NAMALWA (cell line): ENCODE results near the gene FGGY.
"Not testable (repeated sequence)": the region's sequence is repeated elsewhere in the genome, so short reads cannot be mapped to it uniquely, and the experiment has no call there.

Source experiments
- DNase-seq: peaks from one replicate; pipeline ENCODE4 v3.0.0-alpha.2; 2015; ENCODE audit warnings: low spot score

The FGGY gene

GRCh38 chr1:59514061-59514909, 217.4 kb downstream of the FGGY start:
- DNase-seq = no peak

- no peak for DNase-seq
Measured at GRCh38 chr1:59516881-59517280, 220.0 kb downstream of the FGGY start.

- no peak for DNase-seq
Measured at GRCh38 chr1:59520194-59520593, 223.3 kb downstream of the FGGY start.

- no peak for DNase-seq
Measured at GRCh38 chr1:59520827-59521418, 224.0 kb downstream of the FGGY start.

- no peak for DNase-seq
Measured at GRCh38 chr1:59521456-59521855, 224.6 kb downstream of the FGGY start.

- DNase-seq = no peak
Measured at GRCh38 chr1:59522925-59523505, 226.1 kb downstream of the FGGY start.

- DNase-seq = no peak
Measured at GRCh38 chr1:59523745-59524450, 227.0 kb downstream of the FGGY start.

GRCh38 chr1:59526240-59526639, 229.3 kb downstream of the FGGY start:
- DNase-seq = no peak

- DNase-seq = no peak
Measured at GRCh38 chr1:59528471-59528870, 231.6 kb downstream of the FGGY start.

GRCh38 chr1:59528900-59529299, 232.0 kb downstream of the FGGY start:
- no peak for DNase-seq

- no peak for DNase-seq
Measured at GRCh38 chr1:59530119-59530518, 233.2 kb downstream of the FGGY start.

- no peak for DNase-seq
Measured at GRCh38 chr1:59532102-59532501, 235.2 kb downstream of the FGGY start.

GRCh38 chr1:59538476-59538875, 241.6 kb downstream of the FGGY start:
- DNase-seq = not testable (repeated sequence)

GRCh38 chr1:59539961-59540681, 243.2 kb downstream of the FGGY start:
- DNase-seq = no peak

GRCh38 chr1:59541161-59541560, 244.3 kb downstream of the FGGY start:
- no peak for DNase-seq

- DNase-seq = no peak
Measured at GRCh38 chr1:59541891-59542290, 245.0 kb downstream of the FGGY start.

GRCh38 chr1:59543211-59543668, 246.3 kb downstream of the FGGY start:
- DNase-seq = no peak

- no peak for DNase-seq
Measured at GRCh38 chr1:59544615-59545293, 247.9 kb downstream of the FGGY start.

- no peak for DNase-seq
Measured at GRCh38 chr1:59545830-59546229, 248.9 kb downstream of the FGGY start.

- no peak for DNase-seq
Measured at GRCh38 chr1:59549066-59549837, 252.4 kb downstream of the FGGY start.
